Measurements from ENCODE around the gene CYTH2.

GRCh38 chr19:48480558-48481500, 11.7 kb downstream of the CYTH2 start:
- TF ChIP-seq CTCF (IDR thresholded peaks at IDR 0.05) (no peak), POLR2A (IDR thresholded peaks at IDR 0.05) (peak in 1 of 2 donors; percentile 21)
